Activated naive CD4-positive, alpha-beta T cell (primary cell): Measurements from ENCODE around the gene TEX14.
"Not testable (repeated sequence)": the region's sequence is repeated elsewhere in the genome, so short reads cannot be mapped to it uniquely, and the experiment has no call there.

Source experiments
- DNase-seq, 4 experiments: peaks; one replicate each; lab custom pipeline; 2025; lab: John Stamatoyannopoulos, UW

Gene TEX14

DNA sequence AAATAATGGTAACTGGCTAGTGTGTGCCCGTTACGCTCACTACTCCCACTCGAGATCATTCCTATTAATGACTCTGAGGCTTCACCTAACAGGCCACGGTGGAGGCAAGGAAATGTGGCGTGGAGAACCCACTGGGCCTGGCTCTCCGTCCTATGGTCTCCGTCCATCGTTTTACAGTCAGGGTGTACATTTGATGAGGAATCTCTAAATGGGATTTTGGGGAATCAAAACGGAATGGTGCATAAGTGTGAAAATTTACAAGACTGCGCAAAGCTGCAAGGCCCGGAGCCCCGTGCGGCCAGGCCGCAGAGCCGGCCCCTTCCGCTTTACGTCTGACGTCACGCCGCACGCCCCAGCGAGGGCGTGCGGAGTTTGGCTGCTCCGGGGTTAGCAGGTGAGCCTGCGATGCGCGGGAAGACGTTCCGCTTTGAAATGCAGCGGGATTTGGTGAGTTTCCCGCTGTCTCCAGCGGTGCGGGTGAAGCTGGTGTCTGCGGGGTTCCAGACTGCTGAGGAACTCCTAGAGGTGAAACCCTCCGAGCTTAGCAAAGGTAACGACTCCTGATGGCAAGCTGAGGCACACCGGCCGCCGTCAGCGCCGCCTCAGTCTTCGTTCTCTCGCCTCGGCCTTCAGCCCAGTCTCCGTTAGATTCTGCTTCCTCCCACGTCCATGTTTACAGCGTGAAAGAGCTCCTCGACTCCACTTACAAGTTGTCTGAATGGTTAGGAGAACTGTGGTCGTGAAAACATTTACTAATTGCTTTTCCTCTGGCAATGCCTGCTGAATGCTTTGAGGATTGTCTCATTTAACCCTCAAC is 602 bp upstream of the TEX14 start, which contains the start of gene RAD51C:
RAD51C (plus strand) TSS at position 364 of the 817 bp plus-strand sequence; CDS start at position 406, 42 bp downstream.
- DNase-seq = peak; percentile 50 to 77 (median 70)

DNA sequence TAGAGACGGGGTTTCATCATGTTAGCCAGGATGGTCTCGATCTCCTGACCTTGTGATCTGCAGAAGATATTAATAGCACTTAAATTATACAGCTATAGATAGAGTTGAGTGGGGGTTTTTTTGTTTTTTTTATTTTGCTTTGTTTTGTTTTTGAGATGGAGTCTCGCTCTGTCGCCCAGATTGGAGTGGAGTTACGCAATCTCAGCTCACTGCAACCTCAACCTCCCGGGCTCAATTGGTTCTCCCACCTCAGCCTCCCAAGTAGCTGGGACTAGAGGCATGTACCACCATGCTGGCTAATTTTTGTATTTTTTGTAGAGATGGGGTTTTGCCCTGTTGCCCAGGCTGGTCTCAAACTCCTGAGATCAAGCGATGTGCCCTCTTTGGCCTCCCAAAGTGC is 1.8 kb downstream of the TEX14 start:
- not testable (repeated sequence) for DNase-seq

DNA sequence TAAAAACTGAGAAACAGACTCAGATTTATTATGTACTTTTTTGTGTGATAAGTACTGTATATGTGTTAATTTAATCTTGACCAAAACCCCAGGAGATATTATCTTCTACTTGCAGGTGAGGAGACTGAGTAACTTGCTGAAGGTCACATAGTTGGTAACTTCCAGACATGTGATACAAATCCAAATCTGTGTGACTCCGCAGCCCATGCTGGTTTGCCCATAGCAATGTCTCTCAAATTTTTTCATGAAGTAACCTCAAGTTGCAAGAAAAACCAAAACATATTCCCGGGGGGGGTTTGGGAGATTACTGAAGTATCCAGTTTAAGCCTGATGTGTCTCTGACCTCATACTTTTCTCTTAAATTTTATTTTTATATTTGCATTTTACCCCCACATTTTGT is 3.3 kb downstream of the TEX14 start:
- DNase-seq = no peak

DNA sequence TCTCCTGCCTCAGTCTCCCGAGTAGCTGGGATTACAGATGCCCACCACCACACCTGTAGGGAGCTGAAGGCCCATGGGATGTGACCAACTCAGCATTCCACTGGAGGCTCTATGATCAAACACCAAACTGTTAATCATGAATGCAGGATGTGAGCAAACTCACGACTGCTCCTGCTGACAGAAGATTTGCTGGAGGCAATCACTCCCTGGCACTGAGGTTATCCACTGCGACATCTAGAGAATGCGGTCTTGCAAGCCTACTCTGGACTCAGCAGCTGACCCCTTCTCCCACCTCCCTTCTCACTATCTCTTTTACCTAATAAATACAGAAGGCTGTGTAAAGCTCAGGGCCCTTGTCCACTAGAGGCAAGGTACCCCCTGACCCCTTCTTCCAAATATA is 4.9 kb downstream of the TEX14 start:
- DNase-seq = no peak

DNA sequence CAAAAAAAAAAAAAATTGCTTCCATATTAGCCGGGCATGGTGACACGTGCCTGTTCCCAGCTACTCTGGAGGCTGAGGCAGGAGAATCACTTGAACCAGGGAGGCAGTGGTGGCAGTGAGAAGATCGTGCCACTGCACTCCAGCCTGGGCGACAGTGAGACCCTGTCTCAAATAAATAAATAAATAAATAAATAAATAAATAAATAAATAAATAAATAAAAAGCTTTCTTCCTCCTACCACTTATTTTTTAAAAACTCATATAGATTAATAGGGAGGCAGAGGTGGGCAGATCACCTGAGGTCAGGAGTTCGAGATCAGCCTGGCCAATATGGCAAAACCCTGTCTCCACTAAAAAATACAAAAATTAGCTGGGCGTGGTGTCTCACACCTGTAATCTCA is 7.4 kb downstream of the TEX14 start:
- not testable (repeated sequence) for DNase-seq

DNA sequence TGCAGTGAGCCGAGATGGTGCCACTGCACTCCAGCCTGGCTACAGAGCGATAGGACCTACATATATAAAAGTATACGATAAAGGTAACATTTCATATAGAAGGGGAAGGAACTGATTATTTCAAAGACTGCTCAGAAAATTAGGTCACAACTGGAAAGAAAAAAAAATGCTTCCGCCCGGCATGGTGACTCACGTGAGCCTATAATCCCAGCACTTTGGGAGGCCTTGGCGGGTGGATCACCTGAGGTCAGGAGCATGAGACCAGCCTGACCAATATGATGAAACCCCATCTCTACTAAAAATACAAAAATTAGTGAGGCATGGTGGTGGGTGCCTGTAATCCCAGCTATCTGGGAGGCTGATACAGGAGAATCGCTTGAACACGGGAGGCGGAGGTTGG is 7.8 kb downstream of the TEX14 start:
- no peak for DNase-seq

DNA sequence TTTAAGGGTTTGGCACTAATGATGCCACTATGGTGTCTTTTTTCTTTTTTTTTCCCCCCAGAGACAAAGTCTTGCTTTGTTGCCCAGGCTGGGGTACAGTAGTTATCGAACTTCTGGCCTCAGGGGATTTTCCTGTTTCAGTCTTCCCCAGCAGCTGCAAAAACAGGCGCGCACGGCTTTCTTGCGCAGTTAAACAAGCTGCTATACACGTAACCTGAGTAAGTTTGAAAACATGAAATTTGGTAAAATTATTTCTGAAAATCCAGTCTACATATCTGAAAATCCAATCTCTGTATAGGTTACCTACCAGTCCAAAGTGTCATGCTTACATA is 11.8 kb downstream of the TEX14 start:
- DNase-seq = no peak

DNA sequence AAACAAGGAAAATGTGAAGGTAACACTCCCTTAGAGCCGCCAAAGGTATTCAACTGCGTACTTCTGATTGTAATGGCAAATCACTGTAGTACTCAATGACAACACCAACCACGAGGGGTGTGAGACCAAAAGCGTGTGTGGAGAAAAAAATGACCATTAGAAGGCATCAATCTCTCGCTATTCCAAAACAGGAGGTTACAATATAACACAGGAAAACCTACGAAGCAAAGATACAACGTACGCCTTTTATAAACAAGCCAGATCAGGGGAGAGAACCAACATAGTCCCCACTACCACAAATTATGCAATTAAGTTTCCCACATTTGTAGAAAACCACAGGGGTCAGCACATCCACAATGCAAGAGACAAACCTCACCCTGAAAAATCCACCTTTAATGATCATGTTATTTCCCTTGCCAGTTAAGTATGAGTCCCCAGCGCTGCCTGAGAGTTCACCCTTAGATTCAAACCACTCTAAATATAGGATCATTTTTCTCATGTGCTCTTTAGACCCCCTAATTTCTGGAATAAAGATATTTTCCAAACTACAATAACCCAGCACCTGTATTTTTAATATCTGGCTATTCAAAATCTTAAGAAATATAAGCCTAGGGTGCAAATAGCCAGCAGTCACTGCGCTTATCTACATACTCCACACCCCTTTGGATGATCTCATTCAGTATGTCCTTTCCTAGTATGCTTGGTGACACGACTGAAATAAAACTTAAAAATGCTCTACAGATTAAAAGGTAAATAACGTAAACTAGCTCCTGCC is 12.4 kb downstream of the TEX14 start:
- no peak for DNase-seq

DNA sequence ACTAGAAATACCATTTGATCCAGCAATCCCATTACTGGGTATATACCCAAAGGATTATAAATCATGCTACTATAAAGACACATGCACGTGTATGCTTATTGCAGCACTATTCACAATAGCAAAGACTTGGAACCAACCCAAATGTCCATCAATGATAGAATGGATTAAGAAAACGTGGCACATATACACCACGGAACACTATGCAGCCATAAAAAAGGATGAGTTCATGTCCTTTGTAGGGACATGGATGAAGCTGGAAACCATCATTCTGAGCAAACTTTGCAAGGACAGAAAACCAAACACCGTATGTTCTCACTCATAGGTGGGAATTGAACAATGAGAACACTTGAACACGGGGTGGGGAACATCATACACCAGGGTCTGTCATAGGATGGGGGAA is 13.6 kb downstream of the TEX14 start:
- not testable (repeated sequence) for DNase-seq

DNA sequence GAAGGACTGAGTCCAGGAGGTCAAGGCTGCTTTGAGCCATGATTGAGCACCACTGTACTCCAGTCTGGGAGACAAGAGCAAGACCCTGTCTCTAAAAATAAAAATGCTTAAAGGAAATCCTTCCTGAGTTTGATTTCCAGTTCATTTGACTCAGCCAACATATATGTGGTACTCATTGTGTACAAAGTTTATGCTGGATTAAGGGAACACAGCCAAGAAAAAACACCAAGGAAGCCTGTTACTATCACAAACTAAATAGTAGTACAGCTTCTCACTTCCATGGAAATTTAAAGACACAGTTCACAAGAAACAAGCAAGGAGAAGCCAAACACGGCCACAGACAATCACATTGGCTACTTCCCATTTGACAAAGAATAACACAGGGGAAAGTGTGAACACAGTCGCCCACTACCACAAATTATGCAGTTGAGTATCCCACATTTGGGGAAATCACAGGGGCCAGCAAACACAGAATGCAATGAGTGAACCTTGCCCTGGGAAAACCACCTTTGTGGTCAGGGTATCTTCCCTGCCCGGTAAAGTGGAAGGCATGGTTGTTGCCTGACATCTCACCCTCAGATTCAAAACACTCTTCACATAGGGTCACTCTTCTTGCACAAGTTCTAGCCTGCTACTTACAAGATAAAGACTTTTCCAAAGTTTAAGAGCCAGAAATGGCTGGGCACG is 14.5 kb downstream of the TEX14 start:
- DNase-seq = no peak

DNA sequence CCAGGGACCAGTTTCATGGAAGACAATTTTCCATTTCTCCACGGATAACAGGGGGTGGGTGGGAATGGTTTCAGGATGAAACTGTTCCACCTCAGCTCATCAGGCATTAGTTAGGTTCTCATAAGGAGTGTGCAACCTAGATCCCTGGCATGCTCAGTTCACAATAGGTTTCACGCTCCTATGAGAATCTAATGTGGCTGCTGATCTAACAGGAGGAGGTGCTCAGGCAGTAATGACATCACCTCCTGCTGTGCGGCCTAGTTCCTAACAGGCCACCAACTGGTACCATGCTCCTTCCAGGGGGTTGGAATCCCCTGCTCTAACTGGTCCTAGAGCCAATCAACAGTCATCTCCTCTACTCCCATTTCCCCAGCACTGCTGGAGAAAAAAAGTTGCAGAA is 19.9 kb downstream of the TEX14 start:
- DNase-seq = no peak

DNA sequence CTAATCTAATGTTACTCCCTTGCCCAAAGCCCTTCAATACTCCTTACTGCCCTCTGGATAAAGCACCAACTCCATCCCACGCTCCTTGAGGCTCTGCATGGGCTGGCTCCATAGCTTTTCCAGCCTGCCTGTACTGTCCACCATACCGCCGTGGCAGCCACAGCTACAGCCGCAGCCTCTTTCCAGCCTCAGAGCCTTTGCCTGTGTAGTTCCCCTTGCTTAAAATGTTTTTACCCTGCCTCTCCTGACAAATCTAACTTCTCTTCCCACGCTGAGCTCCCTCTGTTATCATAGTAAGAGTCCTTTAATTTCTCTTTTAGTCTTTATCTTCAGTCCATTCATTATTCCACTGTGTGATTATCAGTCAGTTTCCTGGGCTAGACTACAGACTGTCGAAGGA is 22.0 kb downstream of the TEX14 start:
- no peak for DNase-seq

DNA sequence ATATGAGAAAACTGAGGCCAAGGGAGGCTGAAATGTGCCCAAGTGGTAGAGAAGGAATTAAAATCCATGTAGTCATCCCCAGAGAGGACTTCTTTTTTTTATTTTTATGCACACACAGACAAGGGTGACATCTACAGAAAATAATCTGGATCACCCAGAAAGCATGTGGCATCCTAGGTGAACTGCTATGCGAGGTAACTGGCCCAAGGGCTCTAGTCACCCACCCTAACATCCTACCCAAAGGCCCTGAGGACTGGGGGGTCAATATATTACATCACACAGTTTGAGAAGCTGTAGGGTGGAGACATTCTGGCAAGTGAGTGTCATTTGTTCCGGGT is 23.3 kb downstream of the TEX14 start:
- DNase-seq = no peak

DNA sequence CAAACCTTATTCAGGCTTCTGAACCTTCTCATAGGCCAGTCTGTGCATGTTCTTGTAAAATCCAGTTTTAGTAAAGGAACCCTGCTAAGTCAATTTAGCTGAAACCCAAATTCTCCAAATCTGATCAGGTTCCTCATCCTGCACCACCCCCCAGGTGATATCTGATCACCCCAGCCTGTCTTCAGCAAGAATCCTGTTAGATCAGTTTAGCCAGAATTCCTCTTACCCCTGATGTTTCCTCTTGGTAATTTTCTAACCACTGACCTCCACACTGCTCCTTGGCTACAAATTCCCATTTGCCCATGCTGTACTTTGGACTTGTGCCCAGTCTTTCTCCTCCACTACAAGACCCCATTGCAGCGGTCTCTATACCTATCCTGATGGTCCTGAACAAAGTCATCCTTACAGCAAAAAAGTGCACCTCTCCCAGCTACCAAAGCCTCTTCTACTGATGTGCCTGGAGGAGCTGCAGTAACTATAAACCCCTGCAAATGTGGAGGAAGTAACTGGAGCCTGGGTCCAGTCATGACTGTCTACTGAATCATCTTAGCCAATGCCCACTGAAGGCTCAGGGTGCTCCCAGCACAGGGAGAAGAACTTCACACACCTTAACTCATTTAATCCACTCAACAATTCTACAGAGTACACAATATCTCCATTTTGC is 23.8 kb downstream of the TEX14 start:
- DNase-seq = no peak

DNA sequence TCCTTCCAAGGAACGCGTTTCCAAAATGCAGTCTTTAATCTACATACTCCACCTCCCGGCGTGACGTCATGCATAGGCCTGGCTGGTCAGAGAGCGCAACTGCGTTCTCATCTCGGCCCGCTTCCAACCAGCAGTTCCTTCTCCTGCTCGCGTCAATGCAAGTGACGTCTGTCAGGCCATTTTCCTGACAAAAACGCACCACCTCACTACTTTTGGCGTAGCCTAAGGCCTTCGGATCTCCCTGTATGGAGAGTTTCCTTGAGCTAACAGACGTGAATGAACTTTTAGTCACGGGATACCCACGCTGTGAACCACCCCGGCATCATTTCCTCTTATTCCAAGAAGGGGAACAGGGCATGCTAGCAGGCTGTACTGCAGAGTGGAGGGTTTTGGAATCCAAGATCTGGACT is 25.0 kb downstream of the TEX14 start:
- DNase-seq = no peak

DNA sequence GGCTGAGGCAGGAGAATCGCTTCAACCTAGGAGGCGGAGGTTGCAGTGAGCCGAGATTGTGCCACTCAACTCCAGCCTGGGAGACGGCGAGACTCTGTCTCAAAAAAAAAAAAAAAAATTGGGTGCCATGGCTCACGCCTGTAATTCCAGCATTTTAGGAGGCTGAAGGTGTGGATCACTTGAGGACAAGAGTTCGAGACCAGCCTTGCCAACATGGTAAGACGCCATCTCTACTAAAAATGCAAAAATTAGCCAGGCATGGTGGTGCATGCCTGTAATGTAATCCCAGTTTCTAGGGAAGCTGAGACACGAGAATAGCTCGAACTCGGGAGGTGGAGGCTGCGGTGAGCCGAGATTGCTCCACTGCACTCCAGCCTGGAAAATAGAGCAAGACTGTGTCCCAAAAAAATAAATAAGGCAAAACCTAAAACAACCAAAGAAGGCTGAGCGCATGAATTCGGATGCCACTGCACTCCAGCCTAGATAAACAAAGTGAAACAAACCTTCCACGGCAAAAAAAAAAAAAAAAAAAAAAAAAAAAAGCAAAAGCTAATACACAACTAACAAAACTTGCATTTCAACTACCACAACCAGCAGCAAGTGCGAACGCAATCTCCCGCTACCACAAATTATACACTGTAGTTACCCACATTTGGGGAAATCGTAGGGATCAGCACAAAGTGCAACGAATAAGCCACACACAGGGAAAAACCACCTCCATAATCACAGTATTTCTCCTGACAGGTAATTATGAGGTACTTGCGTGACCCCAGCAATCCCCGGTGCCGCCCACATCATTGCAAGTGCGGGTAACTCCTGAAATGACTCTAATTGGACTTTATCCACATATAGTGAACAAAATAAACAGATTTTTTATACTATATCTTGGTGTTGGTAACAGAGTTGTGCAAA is 25.6 kb downstream of the TEX14 start:
- no peak for DNase-seq

DNA sequence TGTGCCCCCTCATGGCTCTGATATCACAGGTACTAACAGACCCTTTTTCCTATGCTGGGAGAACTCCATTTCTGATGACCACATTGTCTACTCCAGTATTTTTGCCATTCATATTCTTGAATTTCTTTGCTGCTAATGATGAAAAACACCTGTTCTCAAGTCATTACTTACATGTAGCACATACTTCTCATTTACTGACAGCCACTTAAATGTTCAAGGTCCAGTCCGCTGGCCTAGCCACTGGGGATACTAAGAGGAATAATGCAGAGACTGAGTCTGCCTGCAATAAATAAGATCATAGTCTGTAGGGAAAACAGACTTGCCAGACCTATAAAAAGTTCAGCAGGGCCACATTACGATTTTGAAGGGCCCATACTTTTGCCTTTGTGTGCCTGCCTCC is 27.5 kb downstream of the TEX14 start:
- no peak for DNase-seq

DNA sequence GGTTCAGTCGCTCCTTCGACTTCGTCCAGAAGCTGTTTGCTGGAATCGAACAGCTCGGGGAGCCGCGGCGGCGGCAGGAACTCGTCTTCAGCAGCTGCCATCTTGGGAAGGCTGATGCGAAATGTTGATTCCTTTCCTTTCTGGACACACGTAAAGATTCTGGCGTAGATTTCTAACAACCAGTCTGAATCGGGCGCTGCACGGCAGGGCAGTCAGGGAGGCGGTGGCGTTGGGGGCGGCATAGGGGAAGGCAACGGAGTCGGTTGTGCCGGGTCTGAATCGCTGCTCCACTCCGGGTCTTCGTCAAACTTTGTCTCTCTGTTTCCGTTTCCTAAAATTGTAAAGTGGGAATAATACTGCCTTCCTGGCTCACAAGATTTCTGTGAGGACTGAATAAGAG is 30.3 kb downstream of the TEX14 start:
- DNase-seq = no peak

DNA sequence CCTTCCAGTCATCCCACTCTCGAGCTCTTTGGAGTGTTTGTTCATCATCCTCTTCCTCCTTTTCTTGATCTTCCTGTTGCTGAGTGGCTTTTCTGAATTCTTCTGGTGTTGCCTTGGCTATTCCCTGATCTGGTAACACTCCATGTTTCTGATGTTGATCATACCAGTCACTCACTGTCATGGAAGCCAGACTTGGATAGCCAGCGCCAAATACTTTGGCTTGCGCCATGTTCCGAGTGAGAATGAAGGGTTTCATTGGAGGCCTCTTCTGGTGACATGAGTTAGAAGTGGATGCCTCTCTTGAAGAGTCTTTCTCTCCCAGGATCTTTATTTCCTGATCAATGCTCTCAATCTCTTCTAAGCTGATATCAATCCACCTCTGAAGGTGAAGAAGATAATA is 31.2 kb downstream of the TEX14 start:
- DNase-seq = no peak

DNA sequence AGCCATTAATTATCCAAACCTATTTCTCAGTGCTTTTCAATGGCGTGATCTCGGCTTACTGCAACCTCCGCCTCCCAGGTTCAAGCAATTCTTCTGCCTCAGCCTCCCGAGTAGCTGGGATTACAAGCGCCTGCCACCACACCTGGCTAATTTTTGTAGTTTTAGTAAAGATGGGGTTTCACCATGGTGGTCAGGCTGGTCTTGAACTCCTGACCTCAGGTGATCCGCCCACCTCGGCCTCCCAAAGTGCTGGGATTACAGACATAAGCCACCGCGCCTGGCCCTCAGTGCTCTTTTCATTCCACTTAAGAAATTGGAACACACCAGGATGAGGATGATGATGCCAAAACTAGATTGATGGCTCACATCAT is 32.1 kb downstream of the TEX14 start:
- DNase-seq = not testable (repeated sequence)
